ENCODE measurements around the gene CNGA1. TPM values are rescaled to one million over a fixed set of nuclear protein-coding genes. Genes with fewer than 3 reads are reported as not detected.

CNGA1 gene
- 1 to 10 TPM in 1 of 9 donors, under 1 TPM in 5, not detected in 3; 0.34 to 1.9 (median 0.73) TPM for total RNA-seq
- polyA plus RNA-seq = under 1 TPM; 0.19 to 0.80 TPM
- long read RNA-seq, donor 1 = 0 reads
- long read RNA-seq, donor 2 = 0 reads
- long read RNA-seq, donor 3 = 0 reads

DNA sequence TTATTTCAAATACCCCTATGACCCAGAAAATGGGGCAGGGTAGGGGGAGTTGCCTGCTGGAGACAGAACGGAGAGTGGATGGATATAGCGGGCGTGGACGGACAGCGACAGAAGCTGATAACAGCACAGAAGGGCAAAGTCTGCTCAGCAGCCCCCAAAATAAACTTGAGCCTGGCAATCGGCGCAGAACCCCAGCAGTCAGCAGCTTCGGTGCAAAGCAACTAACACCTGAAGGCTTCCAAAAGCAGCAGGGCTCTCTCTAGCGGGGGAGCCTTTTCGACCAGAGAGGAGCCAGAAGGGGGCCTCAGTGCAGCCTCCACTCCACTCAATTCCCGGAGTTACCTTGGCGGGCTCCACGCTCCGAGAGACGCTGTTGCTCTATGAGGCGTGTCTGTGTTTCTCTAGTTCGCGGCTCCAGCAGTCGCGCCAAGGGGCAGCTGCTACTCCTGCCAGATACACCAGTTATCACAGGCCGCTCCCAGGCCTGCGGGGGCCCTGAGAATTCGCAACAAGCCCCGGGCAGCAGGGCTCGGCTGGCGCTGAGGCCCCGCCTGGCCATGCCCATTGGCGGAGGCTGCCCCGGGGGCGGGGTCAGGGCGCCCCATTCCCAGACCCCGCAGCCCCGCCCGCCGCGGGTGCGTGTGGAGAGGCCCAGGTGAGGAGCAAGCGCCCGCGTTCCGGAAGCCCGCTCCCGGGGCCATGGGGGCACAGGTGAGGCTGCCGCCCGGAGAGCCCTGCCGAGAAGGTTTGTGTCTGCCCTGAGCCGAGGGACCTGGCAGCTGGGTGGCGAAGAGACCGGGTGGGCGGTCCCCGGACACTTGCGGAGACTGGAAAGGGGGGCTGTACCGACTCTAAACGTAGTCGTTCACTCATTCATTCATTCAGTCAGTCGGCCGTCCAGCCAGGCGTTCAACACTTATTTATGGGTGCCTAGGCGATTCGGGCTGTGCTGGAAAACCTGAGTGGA, at the start of gene CNGA1, which contains the start of gene NIPAL1:
Gene CNGA1, minus strand, starts transcription at position 541 of the 967 bp plus-strand sequence. CDS start 63,992 bp downstream, outside the sequence.
Gene NIPAL1, plus strand, starts transcription at position 632 of the 967 bp plus-strand sequence. Its CDS starts 68 bp downstream, at position 700.
- peak; percentile 91 to 99 (median 97) for ATAC-seq
- H3K4me3 ChIP-seq = peak within 1 kb of the TSS; percentile 39 to 85 (median 66)
- no peaks in the 10 kb centered on the region for H3K9me3 ChIP-seq
- peak within 1 kb of the TSS in 6 of 12 donors; percentile 1 to 64 (median 46) for H3K27ac ChIP-seq
- intact Hi-C loops (cut with DNase I) = loop anchor here in 4 of 10 donors (5.0 kb wide), 1 partner anchor 71 kb away; no protein-coding TSS in a partner anchor
- no peaks in the 10 kb centered on the region for H3K36me3 ChIP-seq
- TF ChIP-seq CTCF (IDR thresholded peaks at IDR 0.05) (peak in 8 of 12 donors; percentile 12 to 51 (median 38)), POLR2A (IDR thresholded peaks at IDR 0.05) (no peak)
- peak; percentile 61 to 86 (median 76) for DNase-seq
- 1 to 3% (median 2%) methylated on average over 35 to 60 of the region's 60 CpGs for WGBS, 4 donors
- H3K27me3 ChIP-seq = peaks cover 0 to 36% (median 8%) of the 10 kb centered on the region in 9 donors
- peaks cover 0 to 18% (median 8%) of the 10 kb centered on the region in 12 donors for H3K4me1 ChIP-seq

DNA sequence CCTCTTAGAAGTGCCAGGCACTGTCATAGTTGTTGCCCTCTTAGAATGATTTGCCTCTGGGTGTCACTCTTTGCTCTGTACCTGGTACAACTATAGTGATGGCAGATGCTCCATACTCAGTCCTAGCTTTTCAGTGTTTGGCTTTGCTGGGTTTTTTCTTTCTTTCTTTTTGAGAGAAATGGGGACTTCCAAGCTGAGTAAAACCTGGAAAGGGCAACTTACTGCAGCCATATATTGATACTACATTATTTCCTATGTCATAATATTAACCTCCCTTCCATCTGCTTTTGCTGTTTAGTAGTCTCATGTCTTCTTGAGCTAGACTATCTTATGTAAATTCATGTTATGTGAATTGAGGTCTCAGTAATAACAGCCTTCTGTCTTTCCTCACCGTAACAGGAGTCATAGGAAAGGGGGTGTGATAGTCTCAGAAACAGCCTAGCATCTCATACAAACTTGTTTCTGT, 49.1 kb upstream of the CNGA1 start:
- no peaks in the 10 kb centered on the region for H3K27me3 ChIP-seq
- no peak overlapping the region for H3K4me3 ChIP-seq
- DNase-seq (no peak), ATAC-seq (no peak)
- H3K36me3 ChIP-seq = no peaks in the 10 kb centered on the region
- TF ChIP-seq CTCF (IDR thresholded peaks at IDR 0.05) (no peak), POLR2A (IDR thresholded peaks at IDR 0.05) (no peak)
- H3K4me1 ChIP-seq = no peaks in the 10 kb centered on the region
- H3K9me3 ChIP-seq = peaks cover 0 to 4% (median 0%) of the 10 kb centered on the region in 12 donors
- intact Hi-C loops (cut with DNase I) = no loop called here
- WGBS, 4 donors = 93 to 99% (median 95%) methylated on average over 1 of the region's 1 CpG
- H3K27ac ChIP-seq = no peak overlapping the region

DNA sequence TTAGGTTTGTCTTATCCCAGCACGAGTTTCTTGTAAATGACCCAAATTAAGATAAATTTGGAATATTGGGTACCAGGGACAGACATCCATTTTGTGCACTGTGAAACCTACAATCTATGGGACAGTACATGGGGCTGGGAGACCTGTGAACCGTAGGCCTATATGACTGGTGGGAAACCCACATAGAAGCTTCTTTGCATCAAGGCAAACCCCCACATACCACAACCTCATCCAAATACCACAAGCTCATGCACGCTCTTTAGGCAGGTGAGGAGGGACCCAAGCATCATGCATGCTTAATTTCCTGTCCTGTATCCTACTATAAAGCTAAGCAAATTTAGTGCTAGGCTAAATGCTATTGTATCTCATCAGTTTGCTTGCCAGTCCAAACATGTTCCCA, 47.9 kb upstream of the CNGA1 start:
- Histone ChIP-seq H3K4me3 (no peak overlapping the region), H3K9me3 (peaks cover 0 to 5% (median 0%) of the 10 kb centered on the region in 12 donors), H3K4me1 (no peaks in the 10 kb centered on the region), H3K27me3 (no peaks in the 10 kb centered on the region), H3K36me3 (no peaks in the 10 kb centered on the region), H3K27ac (no peak overlapping the region)
- DNase-seq (no peak), ATAC-seq (no peak)
- intact Hi-C loops (cut with DNase I) = no loop called here
- 80 to 82% (median 82%) methylated on average over 3 of the region's 3 CpGs for WGBS, 4 donors
- no peak for TF ChIP-seq CTCF (IDR thresholded peaks at IDR 0.05)
- no peak for TF ChIP-seq POLR2A (IDR thresholded peaks at IDR 0.05)

Measured in heart left ventricle (tissue), 16 donors.